ENCODE results near the gene FOSL1. TPM values are rescaled to one million over a fixed set of nuclear protein-coding genes. Genes with fewer than 3 reads are reported as not detected.

FOSL1 gene
- total RNA-seq, 4 donors from 2014 or later: 3.2 to 47.2 (median 8.7) TPM; not detected in 1

GRCh38 chr11:65912845-65913244 is 12.7 kb upstream of the FOSL1 start:
- H3K9me3 ChIP-seq: no peaks in the 10 kb centered on the region
- no peak for DNase-seq (ENCODE audit: extremely low spot score)
- no peaks in the 10 kb centered on the region for H3K27me3 ChIP-seq
- intact Hi-C loops (cut with DNase I): no loop called here
- H3K36me3 ChIP-seq: peaks cover 0 to 9% (median 0%) of the 10 kb centered on the region in 4 donors
- peak overlapping the region in 1 of 4 donors; percentile 13 for H3K27ac ChIP-seq (replicated peaks in 1 of 4)
- 27% methylated on average over 3 of the region's 4 CpGs for WGBS
- peaks cover 45 to 57% (median 52%) of the 10 kb centered on the region in 4 donors for H3K4me1 ChIP-seq
- no peak overlapping the region for H3K4me3 ChIP-seq
- TF ChIP-seq CTCF (IDR thresholded peaks at IDR 0.05): no peak
- no peak for TF ChIP-seq POLR2AphosphoS5 (IDR thresholded peaks at IDR 0.05)

GRCh38 chr11:65911682-65912568 is 11.7 kb upstream of the FOSL1 start:
- no peaks in the 10 kb centered on the region for H3K27me3 ChIP-seq
- TF ChIP-seq POLR2A (IDR thresholded peaks at IDR 0.05; ENCODE audit: low read depth) (no peak), EP300 (IDR thresholded peaks at IDR 0.05) (no peak), POLR2AphosphoS5 (IDR thresholded peaks at IDR 0.05) (peak; percentile 51 to 63), CTCF (IDR thresholded peaks at IDR 0.05) (peak in 2 of 3 experiments; percentile 40)
- no peak overlapping the region for H3K27ac ChIP-seq (replicated peaks in 1 of 4)
- no peaks in the 10 kb centered on the region for H3K9me3 ChIP-seq
- H3K36me3 ChIP-seq: peaks cover 0 to 2% (median 0%) of the 10 kb centered on the region in 4 donors
- peaks cover 36 to 48% (median 43%) of the 10 kb centered on the region in 4 donors for H3K4me1 ChIP-seq
- no peak for DNase-seq (ENCODE audit: extremely low spot score)
- no peak overlapping the region for H3K4me3 ChIP-seq
- 23% methylated on average over 13 of the region's 14 CpGs for WGBS
- intact Hi-C loops (cut with DNase I): no loop called here

DNA sequence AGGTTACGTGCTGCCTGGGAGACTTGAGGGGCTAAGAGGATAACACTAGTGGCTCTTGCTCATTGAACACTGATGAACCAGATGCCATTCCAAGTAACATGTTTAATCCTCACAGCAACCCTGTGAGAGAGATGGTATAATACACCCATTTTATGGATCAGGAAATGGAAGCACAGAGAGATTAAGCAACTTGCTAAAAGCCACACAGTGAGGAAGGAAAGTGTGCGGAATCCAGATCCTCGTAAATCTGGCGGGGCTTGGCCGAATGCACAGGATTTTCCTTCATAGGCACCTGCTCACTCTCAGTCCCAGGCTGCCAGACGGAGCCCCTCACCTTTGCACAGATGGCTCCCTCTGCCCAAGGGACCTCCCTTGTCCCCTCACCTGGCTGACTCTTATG is 7.7 kb upstream of the FOSL1 start:
- Histone ChIP-seq H3K27ac (replicated peaks in 1 of 4) (no peak overlapping the region), H3K36me3 (no peaks in the 10 kb centered on the region), H3K27me3 (no peaks in the 10 kb centered on the region), H3K9me3 (no peaks in the 10 kb centered on the region), H3K4me1 (peaks cover 11 to 18% (median 14%) of the 10 kb centered on the region in 4 donors), H3K4me3 (no peak overlapping the region)
- WGBS: 93% methylated on average over 6 of the region's 6 CpGs
- intact Hi-C loops (cut with DNase I): no loop called here
- no peak for DNase-seq (ENCODE audit: extremely low spot score)
- no peak for TF ChIP-seq POLR2AphosphoS5 (IDR thresholded peaks at IDR 0.05)
- TF ChIP-seq EP300 (IDR thresholded peaks at IDR 0.05): no peak
- TF ChIP-seq CTCF (IDR thresholded peaks at IDR 0.05): no peak
- no peak for TF ChIP-seq POLR2A (IDR thresholded peaks at IDR 0.05; ENCODE audit: low read depth)

GRCh38 chr11:65906602-65907001 is 6.4 kb upstream of the FOSL1 start:
- Histone ChIP-seq H3K27ac (replicated peaks in 1 of 4) (no peak overlapping the region), H3K4me3 (no peak overlapping the region), H3K9me3 (no peaks in the 10 kb centered on the region), H3K36me3 (no peaks in the 10 kb centered on the region), H3K4me1 (peaks cover 5 to 7% (median 6%) of the 10 kb centered on the region in 4 donors), H3K27me3 (no peaks in the 10 kb centered on the region)
- intact Hi-C loops (cut with DNase I): no loop called here
- WGBS: 87% methylated on average over 5 of the region's 5 CpGs
- TF ChIP-seq POLR2A (IDR thresholded peaks at IDR 0.05; ENCODE audit: low read depth) (no peak), POLR2AphosphoS5 (IDR thresholded peaks at IDR 0.05) (no peak), CTCF (IDR thresholded peaks at IDR 0.05) (no peak), EP300 (IDR thresholded peaks at IDR 0.05) (no peak)
- no peak for DNase-seq (ENCODE audit: extremely low spot score)
